Hair follicular keratinocyte (primary cell): ENCODE data around the gene LSM11. TPM values are rescaled to one million over a fixed set of nuclear protein-coding genes. Genes with fewer than 3 reads are reported as not detected.

Experiments
- total RNA-seq: library from RNA; depleted of rRNA; stranded (reverse); fragments of >200 nt; gene quantifications from 2 replicates; pipeline ENCODE4 v1.2.3, GENCODE V29; 2015

Gene LSM11
- total RNA-seq, result 2.1 and 2.3 TPM in 2 replicates

DNA sequence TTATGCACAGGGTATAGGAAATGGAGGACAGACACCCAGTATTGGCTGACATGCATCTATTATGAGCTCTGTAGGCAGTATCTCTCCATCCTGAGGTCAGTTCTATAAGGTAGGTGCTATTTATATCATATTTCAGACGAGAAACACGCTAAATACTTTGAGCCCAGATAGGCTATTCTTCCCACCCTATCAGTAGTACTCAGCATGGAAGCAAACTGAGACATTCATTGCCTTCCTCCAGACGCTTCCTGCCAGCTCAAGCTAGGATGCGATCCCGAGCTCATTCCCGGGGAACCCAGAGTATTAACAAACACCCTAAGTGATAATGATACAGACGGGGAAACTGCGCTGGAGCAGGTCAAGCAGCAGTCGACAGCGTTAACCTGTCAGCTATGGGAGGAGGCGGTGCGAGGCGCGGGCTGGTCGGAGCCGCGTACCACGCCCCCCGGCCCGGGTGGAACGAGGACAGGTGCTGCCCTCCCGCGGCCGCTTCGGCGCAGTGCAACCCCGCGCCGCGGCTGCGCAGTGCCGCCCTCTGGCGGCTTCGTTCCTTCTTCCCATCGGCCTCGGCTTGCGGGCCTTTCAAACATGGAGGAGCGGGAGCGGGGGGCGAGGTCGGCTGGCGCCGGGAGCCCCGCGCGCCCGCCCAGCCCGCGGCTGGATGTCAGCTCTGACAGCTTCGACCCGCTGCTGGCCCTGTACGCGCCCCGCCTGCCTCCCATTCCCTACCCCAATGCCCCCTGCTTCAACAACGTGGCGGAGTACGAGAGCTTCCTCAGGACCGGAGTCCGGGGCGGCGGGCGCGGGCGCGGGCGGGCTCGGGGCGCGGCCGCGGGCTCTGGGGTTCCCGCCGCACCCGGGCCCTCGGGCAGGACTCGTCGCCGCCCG is at the start of gene LSM11:
LSM11 (plus strand) TSS at position 550 of the 888 bp plus-strand sequence; CDS start at position 589, 39 bp downstream.

DNA sequence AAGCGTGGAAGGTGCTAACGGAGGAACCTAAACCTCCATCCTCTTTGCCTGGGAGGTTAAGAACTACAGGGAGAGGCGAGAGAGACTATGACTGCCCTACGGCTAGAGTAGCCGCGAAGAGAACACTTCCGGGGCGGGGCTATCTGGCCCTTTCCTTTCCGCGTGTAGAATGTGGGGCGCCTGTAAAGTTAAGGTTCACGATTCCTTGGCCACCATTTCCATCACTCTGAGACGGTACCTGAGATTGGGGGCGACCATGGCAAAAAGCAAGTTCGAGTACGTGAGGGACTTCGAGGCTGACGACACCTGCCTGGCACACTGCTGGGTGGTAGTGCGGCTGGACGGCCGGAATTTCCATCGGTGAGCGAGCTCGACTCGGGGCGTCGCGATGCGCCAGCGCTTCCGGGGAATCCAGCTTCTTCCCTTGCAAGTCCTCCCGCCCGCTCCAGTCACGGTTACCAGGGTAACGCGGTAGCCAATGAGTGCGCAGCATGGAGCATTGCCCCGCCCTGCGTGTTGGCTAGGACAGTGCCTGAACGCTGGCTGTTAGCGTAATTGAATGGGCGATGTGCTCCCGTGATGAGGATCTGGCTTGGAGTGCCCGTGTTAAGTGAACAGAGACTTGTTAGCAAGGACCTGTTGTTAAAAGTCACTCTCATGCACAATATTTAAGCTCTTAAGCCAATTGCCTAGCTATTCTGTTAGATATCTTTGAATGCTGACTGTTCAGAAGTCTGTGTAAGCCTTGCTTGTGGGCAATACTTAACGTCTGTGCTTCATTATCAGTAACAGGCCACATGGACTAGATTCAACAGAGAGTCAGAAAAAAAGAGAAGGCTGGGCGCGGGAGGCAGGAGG is 12.0 kb upstream of the LSM11 start, which contains the start of gene THG1L:
THG1L (plus strand) TSS at position 149 of the 858 bp plus-strand sequence; CDS start at position 170, 21 bp downstream.

Other genes starting within 250 kb of the LSM11 start
- gene ADAM19, start 167.9 kb upstream of the LSM11 start, total RNA-seq, result 9.3 and 15.2 TPM in 2 replicates
- not detected in 2 replicates for gene SOX30, start 91.3 kb upstream of the LSM11 start, total RNA-seq
- not detected in 2 replicates for gene C5orf52, start 72.2 kb upstream of the LSM11 start, total RNA-seq
- gene THG1L, start 12.3 kb upstream of the LSM11 start, total RNA-seq, result 12.4 and 25.5 TPM in 2 replicates
- gene CLINT1, start 115.4 kb downstream of the LSM11 start, total RNA-seq, result 53.7 and 56.9 TPM in 2 replicates